Suprapubic skin (tissue), 4 donors: Measurements from ENCODE around the gene OR2B2. TPM values are rescaled to one million over a fixed set of nuclear protein-coding genes. Genes with fewer than 3 reads are reported as not detected.

ENCODE experiments used
- DNase-seq, 2 donors: peaks; one replicate each; pipeline ENCODE4 v3.0.0-alpha.2; 2019; ENCODE audit warnings: low spot score in 2 of 2
- H3K27ac ChIP-seq: fragments of 200-600 bp; sonication (generic); one replicate; pipeline ENCODE4 v1.5.1; 2019
- H3K27me3 ChIP-seq: fragments of 200-600 bp; sonication (generic); one replicate; pipeline ENCODE4 v1.5.1; 2019
- H3K36me3 ChIP-seq: fragments of 200-600 bp; sonication (generic); one replicate; pipeline ENCODE4 v1.5.1; 2019
- H3K4me1 ChIP-seq: fragments of 200-600 bp; sonication (generic); one replicate; pipeline ENCODE4 v1.5.1; 2019
- H3K4me3 ChIP-seq: fragments of 200-600 bp; sonication (generic); one replicate; pipeline ENCODE4 v1.5.1; 2019; ENCODE audit warnings: mild to moderate bottlenecking
- H3K9me3 ChIP-seq: fragments of 200-600 bp; sonication (generic); one replicate; pipeline ENCODE4 v1.5.1; 2019
- EP300 ChIP-seq: sonication (generic); formaldehyde crosslinking; IDR thresholded peaks from one replicate; pipeline ENCODE4 v1.6.1; 2017; ENCODE audit warnings: antibody characterized with exemption
- POLR2A ChIP-seq, 2 donors: fragments of 450-650 bp; IDR thresholded peaks; one replicate each; pipeline ENCODE4 v1.6.1; 2017; ENCODE audit warnings: antibody characterized with exemption in 2 of 2, mild to moderate bottlenecking in 2 of 2, moderate library complexity in 2 of 2
- POLR2AphosphoS5 ChIP-seq, 3 donors: sonication (generic); formaldehyde crosslinking; IDR thresholded peaks; one replicate each; pipeline ENCODE4 v1.6.1; 2017; ENCODE audit warnings: antibody characterized with exemption in 3 of 3
- WGBS: methylation state at CpG from one replicate; pipeline ENCODE4 v1.1.5; 2018; 5-methylcytosine and 5-hydroxymethylcytosine counted together
- total RNA-seq, 4 donors: library from RNA; depleted of rRNA; stranded (reverse); fragments of >200 nt; gene quantifications; one replicate each; pipeline ENCODE4 v1.1.0, GENCODE V29; 2016
- TF ChIP-seq, protein P1 (sequence below), 2 donors: fragments of 200-600 bp in 1 of 2; fragments of 450-650 bp in 1 of 2; sonication (generic) in 1 of 2; IDR thresholded peaks; one replicate each; pipeline ENCODE4 v1.5.1; 2016 to 2019; ENCODE audit warnings: antibody characterized with exemption in 2 of 2, mild to moderate bottlenecking in 1 of 2, moderate library complexity in 1 of 2

Gene OR2B2
- total RNA-seq, 4 donors from 2014 or later: not detected

DNA sequence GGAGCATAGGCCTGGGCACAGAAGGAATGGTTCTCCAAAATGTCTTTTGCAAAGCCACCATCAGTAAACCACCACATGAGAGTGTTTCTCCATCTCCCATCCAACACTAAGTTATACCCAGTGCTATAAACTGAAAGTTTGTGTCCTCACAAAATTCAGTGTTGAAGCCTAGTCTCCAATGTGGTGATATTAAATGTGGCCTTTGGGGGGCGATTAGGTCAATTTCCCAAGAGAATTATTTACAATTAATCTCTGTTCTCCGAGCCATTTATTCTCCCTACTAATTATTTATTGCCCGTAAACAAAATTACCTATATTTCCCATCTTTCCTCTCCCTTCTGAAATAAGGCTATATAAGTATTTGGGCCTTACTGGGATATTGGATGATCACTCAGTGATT lies 26.1 kb downstream of the OR2B2 start:
- no peak for DNase-seq
- no peaks in the 10 kb centered on the region for H3K9me3 ChIP-seq
- TF ChIP-seq, protein P1, sequence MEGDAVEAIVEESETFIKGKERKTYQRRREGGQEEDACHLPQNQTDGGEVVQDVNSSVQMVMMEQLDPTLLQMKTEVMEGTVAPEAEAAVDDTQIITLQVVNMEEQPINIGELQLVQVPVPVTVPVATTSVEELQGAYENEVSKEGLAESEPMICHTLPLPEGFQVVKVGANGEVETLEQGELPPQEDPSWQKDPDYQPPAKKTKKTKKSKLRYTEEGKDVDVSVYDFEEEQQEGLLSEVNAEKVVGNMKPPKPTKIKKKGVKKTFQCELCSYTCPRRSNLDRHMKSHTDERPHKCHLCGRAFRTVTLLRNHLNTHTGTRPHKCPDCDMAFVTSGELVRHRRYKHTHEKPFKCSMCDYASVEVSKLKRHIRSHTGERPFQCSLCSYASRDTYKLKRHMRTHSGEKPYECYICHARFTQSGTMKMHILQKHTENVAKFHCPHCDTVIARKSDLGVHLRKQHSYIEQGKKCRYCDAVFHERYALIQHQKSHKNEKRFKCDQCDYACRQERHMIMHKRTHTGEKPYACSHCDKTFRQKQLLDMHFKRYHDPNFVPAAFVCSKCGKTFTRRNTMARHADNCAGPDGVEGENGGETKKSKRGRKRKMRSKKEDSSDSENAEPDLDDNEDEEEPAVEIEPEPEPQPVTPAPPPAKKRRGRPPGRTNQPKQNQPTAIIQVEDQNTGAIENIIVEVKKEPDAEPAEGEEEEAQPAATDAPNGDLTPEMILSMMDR (IDR thresholded peaks at IDR 0.05): no peak
- TF ChIP-seq POLR2A (IDR thresholded peaks at IDR 0.05) (no peak), POLR2AphosphoS5 (IDR thresholded peaks at IDR 0.05) (no peak), EP300 (no peak)
- H3K36me3 ChIP-seq: no peaks in the 10 kb centered on the region
- peaks cover 11% of the 10 kb centered on the region for H3K4me1 ChIP-seq
- no peak overlapping the region for H3K4me3 ChIP-seq
- H3K27me3 ChIP-seq: peaks cover 27% of the 10 kb centered on the region
- 90% methylated on average over 3 of the region's 3 CpGs for WGBS
- no peak overlapping the region for H3K27ac ChIP-seq

DNA sequence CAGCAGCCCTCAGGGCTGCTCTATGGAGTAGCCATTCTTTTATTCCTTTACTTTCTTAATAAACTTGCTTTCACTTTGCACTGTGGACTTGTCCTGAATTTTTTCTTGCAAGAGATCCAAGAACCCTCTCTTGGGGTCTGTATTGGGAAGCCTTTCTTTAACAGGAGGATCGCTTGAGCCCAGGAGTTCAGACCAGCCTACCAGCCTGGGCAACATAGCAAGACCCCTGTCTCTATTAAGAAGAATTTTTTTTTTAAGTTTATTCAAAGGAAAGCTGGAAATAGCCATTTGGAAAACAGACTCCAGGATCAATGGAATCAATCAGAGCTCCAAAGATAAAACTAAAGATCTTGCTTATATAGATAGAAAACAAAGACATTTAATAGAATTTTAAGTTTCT lies 29.1 kb downstream of the OR2B2 start:
- TF ChIP-seq EP300 (no peak), POLR2A (IDR thresholded peaks at IDR 0.05) (no peak), POLR2AphosphoS5 (IDR thresholded peaks at IDR 0.05) (no peak)
- TF ChIP-seq, protein P1 (IDR thresholded peaks at IDR 0.05): no peak
- H3K4me3 ChIP-seq: no peak overlapping the region
- H3K36me3 ChIP-seq: no peaks in the 10 kb centered on the region
- DNase-seq: no peak
- H3K27ac ChIP-seq: no peak overlapping the region
- no peaks in the 10 kb centered on the region for H3K9me3 ChIP-seq
- no peaks in the 10 kb centered on the region for H3K4me1 ChIP-seq
- peaks cover 15% of the 10 kb centered on the region for H3K27me3 ChIP-seq
- WGBS: 100% methylated on average over 1 of the region's 1 CpG

DNA sequence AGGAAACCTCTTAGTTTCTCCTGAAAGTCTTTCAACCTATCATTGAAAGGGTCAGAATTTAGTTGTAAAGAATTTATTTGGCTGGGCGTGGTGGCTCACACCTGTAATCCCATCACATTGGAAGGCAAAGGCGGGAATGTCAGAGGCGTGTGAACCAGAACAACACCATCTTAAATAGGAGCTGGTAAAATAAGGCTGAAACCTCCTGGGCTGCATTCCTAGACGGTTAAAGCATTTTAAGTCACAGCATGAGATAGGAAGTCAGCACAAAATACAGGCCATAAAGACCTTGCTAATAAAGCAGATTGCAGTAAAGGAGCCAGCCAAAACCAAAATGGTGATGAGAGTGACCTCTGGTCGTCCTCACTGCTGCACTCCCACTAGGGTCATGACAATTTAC lies 29.6 kb downstream of the OR2B2 start:
- Histone ChIP-seq H3K9me3 (no peaks in the 10 kb centered on the region), H3K27me3 (peaks cover 11% of the 10 kb centered on the region), H3K4me1 (no peaks in the 10 kb centered on the region), H3K36me3 (no peaks in the 10 kb centered on the region), H3K27ac (no peak overlapping the region), H3K4me3 (no peak overlapping the region)
- no peak for DNase-seq
- 84% methylated on average over 5 of the region's 5 CpGs for WGBS
- TF ChIP-seq EP300 (no peak), POLR2A (IDR thresholded peaks at IDR 0.05) (no peak), POLR2AphosphoS5 (IDR thresholded peaks at IDR 0.05) (no peak)
- TF ChIP-seq, protein P1 (IDR thresholded peaks at IDR 0.05): no peak

DNA sequence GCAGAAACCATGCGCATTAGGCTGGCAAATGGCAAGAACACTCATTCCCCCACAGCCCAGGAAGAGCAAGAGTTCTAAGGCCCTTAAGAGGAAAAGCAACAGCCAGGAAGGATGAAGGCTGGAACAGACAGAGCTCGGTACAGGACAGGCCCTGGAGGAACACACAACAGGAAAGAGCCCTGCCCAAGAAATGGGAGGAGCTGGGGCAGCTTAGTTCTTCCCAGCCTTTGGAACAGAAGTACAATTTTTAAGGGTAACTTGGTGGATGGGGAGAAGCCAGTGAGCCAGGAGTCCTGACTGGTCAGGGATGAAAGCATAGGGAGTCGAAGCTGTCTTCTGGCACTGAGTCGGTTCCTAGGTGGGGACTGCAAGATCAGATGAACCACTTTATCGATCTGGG lies 32.4 kb downstream of the OR2B2 start:
- Histone ChIP-seq H3K27ac (no peak overlapping the region), H3K9me3 (no peaks in the 10 kb centered on the region), H3K36me3 (no peaks in the 10 kb centered on the region), H3K4me1 (no peaks in the 10 kb centered on the region), H3K4me3 (no peak overlapping the region), H3K27me3 (peaks cover 4% of the 10 kb centered on the region)
- DNase-seq: no peak
- TF ChIP-seq, protein P1 (IDR thresholded peaks at IDR 0.05): no peak
- TF ChIP-seq EP300 (no peak), POLR2AphosphoS5 (IDR thresholded peaks at IDR 0.05) (no peak), POLR2A (IDR thresholded peaks at IDR 0.05) (no peak)
- WGBS: 75% methylated on average over 5 of the region's 5 CpGs

DNA sequence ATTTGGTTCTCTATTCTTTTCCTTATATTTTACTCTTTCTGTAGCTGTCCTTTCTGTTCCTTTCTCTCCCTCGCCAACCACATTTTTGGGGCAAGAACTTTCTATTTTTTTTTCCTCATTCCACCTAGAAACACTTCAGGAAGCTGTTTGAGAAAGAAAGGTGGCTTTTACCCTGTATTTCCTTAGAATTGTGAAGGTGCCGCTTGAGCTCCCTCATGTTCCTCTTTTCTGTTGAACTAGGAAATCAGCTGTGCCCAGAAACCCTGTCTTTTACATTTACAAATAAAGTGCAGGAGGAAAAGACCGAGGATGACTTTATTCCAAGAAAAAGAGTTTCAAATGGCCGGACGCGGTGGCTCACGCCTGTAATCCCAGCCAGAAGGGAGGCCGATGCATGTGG lies 38.2 kb downstream of the OR2B2 start:
- no peak for DNase-seq
- Histone ChIP-seq H3K27ac (no peak overlapping the region), H3K4me3 (peak overlapping the region; percentile 66), H3K27me3 (no peaks in the 10 kb centered on the region), H3K9me3 (no peaks in the 10 kb centered on the region), H3K4me1 (peaks cover 18% of the 10 kb centered on the region), H3K36me3 (no peaks in the 10 kb centered on the region)
- TF ChIP-seq, protein P1 (IDR thresholded peaks at IDR 0.05): no peak
- TF ChIP-seq POLR2AphosphoS5 (IDR thresholded peaks at IDR 0.05) (no peak), EP300 (no peak), POLR2A (IDR thresholded peaks at IDR 0.05) (no peak)
- 69% methylated on average over 8 of the region's 8 CpGs for WGBS
